Measurements from ENCODE around the gene YIPF1. TPM values are rescaled to one million over a fixed set of nuclear protein-coding genes. Genes with fewer than 3 reads are reported as not detected.

The YIPF1 gene
- total and polyA plus RNA-seq, 2 experiments from 2014 or later: 14.4 to 29.7 TPM

- no peaks in the 10 kb centered on the region for H3K9me3 ChIP-seq (ENCODE audit: low read depth)
- no peak overlapping the region for H3K27ac ChIP-seq
- peaks cover 11% of the 10 kb centered on the region for H3K4me1 ChIP-seq (ENCODE audit: low read depth)
- no peak for DNase-seq (ENCODE audit: low read depth in 1 of 2, low spot score in 1 of 2)
- no peaks in the 10 kb centered on the region for H3K27me3 ChIP-seq
- no peak overlapping the region for H3K4me3 ChIP-seq
- TF ChIP-seq CTCF (IDR thresholded peaks at IDR 0.05; ENCODE audit: low read depth, low read length): no peak
- H3K36me3 ChIP-seq: no peaks in the 10 kb centered on the region
Observed at GRCh38 chr1:53894644-53895043, 5.0 kb upstream of the YIPF1 start.

GRCh38 chr1:53893999-53894636 lies 4.5 kb upstream of the YIPF1 start, which contains the start of gene DIO1:
Gene DIO1 (plus strand): TSS chr1:53894187. CDS start chr1:53894211, 24 bp downstream.
- Histone ChIP-seq H3K27ac (no peak within 1 kb of the TSS), H3K9me3 (ENCODE audit: low read depth) (no peaks in the 10 kb centered on the region), H3K4me1 (ENCODE audit: low read depth) (peaks cover 8% of the 10 kb centered on the region), H3K27me3 (no peaks in the 10 kb centered on the region), H3K36me3 (no peaks in the 10 kb centered on the region), H3K4me3 (no peak within 1 kb of the TSS)
- no peak for TF ChIP-seq CTCF (IDR thresholded peaks at IDR 0.05; ENCODE audit: low read depth, low read length)
- DNase-seq (ENCODE audit: low read depth in 1 of 2, low spot score in 1 of 2): no peak

- DNase-seq (ENCODE audit: low read depth in 1 of 2, low spot score in 1 of 2): no peak
Observed at GRCh38 chr1:53892911-53893310, 3.3 kb upstream of the YIPF1 start.

GRCh38 chr1:53891678-53892077 lies 2.1 kb upstream of the YIPF1 start:
- Histone ChIP-seq H3K27ac (no peak overlapping the region), H3K27me3 (no peaks in the 10 kb centered on the region), H3K9me3 (ENCODE audit: low read depth) (no peaks in the 10 kb centered on the region), H3K4me3 (no peak overlapping the region), H3K36me3 (no peaks in the 10 kb centered on the region), H3K4me1 (ENCODE audit: low read depth) (peaks cover 4% of the 10 kb centered on the region)
- no peak for TF ChIP-seq CTCF (IDR thresholded peaks at IDR 0.05; ENCODE audit: low read depth, low read length)
- DNase-seq (ENCODE audit: low read depth in 1 of 2, low spot score in 1 of 2): no peak

More at GRCh38 chr1:53892911-53893310, 3.3 kb upstream of the YIPF1 start:
- no peak overlapping the region for H3K27ac ChIP-seq
- H3K36me3 ChIP-seq: no peaks in the 10 kb centered on the region
- H3K4me1 ChIP-seq (ENCODE audit: low read depth): peaks cover 4% of the 10 kb centered on the region
- no peaks in the 10 kb centered on the region for H3K9me3 ChIP-seq (ENCODE audit: low read depth)
- H3K27me3 ChIP-seq: no peaks in the 10 kb centered on the region
- no peak overlapping the region for H3K4me3 ChIP-seq
- no peak for TF ChIP-seq CTCF (IDR thresholded peaks at IDR 0.05; ENCODE audit: low read depth, low read length)

GRCh38 chr1:53891018-53891417 lies 1.4 kb upstream of the YIPF1 start:
- H3K9me3 ChIP-seq (ENCODE audit: low read depth): no peaks in the 10 kb centered on the region
- no peaks in the 10 kb centered on the region for H3K36me3 ChIP-seq
- no peak for TF ChIP-seq CTCF (IDR thresholded peaks at IDR 0.05; ENCODE audit: low read depth, low read length)
- H3K27ac ChIP-seq: no peak overlapping the region
- no peak overlapping the region for H3K4me3 ChIP-seq
- DNase-seq (ENCODE audit: low read depth in 1 of 2, low spot score in 1 of 2): no peak
- H3K27me3 ChIP-seq: no peaks in the 10 kb centered on the region
- H3K4me1 ChIP-seq (ENCODE audit: low read depth): peaks cover 4% of the 10 kb centered on the region
